ENCODE results near the gene ATP2A2. TPM values are rescaled to one million over a fixed set of nuclear protein-coding genes. Genes with fewer than 3 reads are reported as not detected.
"Not testable (repeated sequence)": the region's sequence is repeated elsewhere in the genome, so short reads cannot be mapped to it uniquely, and the experiment has no call there.

The ATP2A2 gene
- total RNA-seq, 1 donor from 2014 or later = 1,955 TPM

- Histone ChIP-seq H3K27me3 (ENCODE audit: low read depth) (no peaks in the 10 kb centered on the region), H3K9me3 (replicated peaks) (no peaks in the 10 kb centered on the region), H3K36me3 (no peaks in the 10 kb centered on the region), H3K27ac (replicated peaks) (peak overlapping the region; percentile 94), H3K4me1 (peaks cover 78% of the 10 kb centered on the region), H3K4me3 (peak overlapping the region; percentile 34)
- DNase-seq = peak; percentile 83
- TF ChIP-seq CTCF (IDR thresholded peaks at IDR 0.05; ENCODE audit: borderline replicate concordance) = no peak
- intact Hi-C loops (cut with micrococcal nuclease) = no loop called here
These were observed 28.3 kb upstream of the ATP2A2 start for GRCh38 chr12:110252716-110253115.

- H3K27ac ChIP-seq (replicated peaks) = peak overlapping the region; percentile 94
- TF ChIP-seq CTCF (IDR thresholded peaks at IDR 0.05; ENCODE audit: borderline replicate concordance) = no peak
- intact Hi-C loops (cut with micrococcal nuclease) = no loop called here
- peak overlapping the region; percentile 34 for H3K4me3 ChIP-seq
- peak; percentile 82 for DNase-seq
- no peaks in the 10 kb centered on the region for H3K36me3 ChIP-seq
- H3K9me3 ChIP-seq (replicated peaks) = no peaks in the 10 kb centered on the region
- no peaks in the 10 kb centered on the region for H3K27me3 ChIP-seq (ENCODE audit: low read depth)
- peaks cover 76% of the 10 kb centered on the region for H3K4me1 ChIP-seq
These were observed 27.9 kb upstream of the ATP2A2 start for GRCh38 chr12:110253176-110253575.

- no peaks in the 10 kb centered on the region for H3K27me3 ChIP-seq (ENCODE audit: low read depth)
- peaks cover 57% of the 10 kb centered on the region for H3K4me1 ChIP-seq
- no peaks in the 10 kb centered on the region for H3K9me3 ChIP-seq (replicated peaks)
- intact Hi-C loops (cut with micrococcal nuclease) = loop anchor here (2.0 kb wide), 1 partner anchor 40 kb away; no protein-coding TSS in a partner anchor
- H3K27ac ChIP-seq (replicated peaks) = peak overlapping the region; percentile 94
- H3K4me3 ChIP-seq = no peak overlapping the region
- no peaks in the 10 kb centered on the region for H3K36me3 ChIP-seq
- TF ChIP-seq CTCF (IDR thresholded peaks at IDR 0.05; ENCODE audit: borderline replicate concordance) = no peak
- no peak for DNase-seq
These were observed 26.0 kb upstream of the ATP2A2 start for GRCh38 chr12:110254971-110255540.

- H3K36me3 ChIP-seq; H3K27me3 ChIP-seq (ENCODE audit: low read depth); H3K4me3 ChIP-seq; DNase-seq; H3K9me3 ChIP-seq (replicated peaks): not testable (repeated sequence)
- Histone ChIP-seq H3K27ac (replicated peaks) (peak overlapping the region; percentile 94), H3K4me1 (peaks cover 48% of the 10 kb centered on the region)
- intact Hi-C loops (cut with micrococcal nuclease) = loop anchor here (2.0 kb wide), 1 partner anchor 39 kb away; no protein-coding TSS in a partner anchor
These were observed 25.1 kb upstream of the ATP2A2 start for GRCh38 chr12:110255890-110256456.

GRCh38 chr12:110256780-110257431 lies 24.1 kb upstream of the ATP2A2 start:
- TF ChIP-seq CTCF (IDR thresholded peaks at IDR 0.05; ENCODE audit: borderline replicate concordance) = no peak
- intact Hi-C loops (cut with micrococcal nuclease) = no loop called here

GRCh38 chr12:110258466-110258865 lies 22.6 kb upstream of the ATP2A2 start:
- H3K4me1 ChIP-seq = peaks cover 41% of the 10 kb centered on the region
- H3K4me3 ChIP-seq = no peak overlapping the region
- no peaks in the 10 kb centered on the region for H3K9me3 ChIP-seq (replicated peaks)
- DNase-seq = no peak
- H3K36me3 ChIP-seq = no peaks in the 10 kb centered on the region
- intact Hi-C loops (cut with micrococcal nuclease) = no loop called here
- H3K27me3 ChIP-seq (ENCODE audit: low read depth) = no peaks in the 10 kb centered on the region
- no peak for TF ChIP-seq CTCF (IDR thresholded peaks at IDR 0.05; ENCODE audit: borderline replicate concordance)
- peak overlapping the region; percentile 76 for H3K27ac ChIP-seq (replicated peaks)

More at GRCh38 chr12:110256780-110257431, 24.1 kb upstream of the ATP2A2 start:
- no peaks in the 10 kb centered on the region for H3K9me3 ChIP-seq (replicated peaks)
- no peak overlapping the region for H3K4me3 ChIP-seq
- DNase-seq = peak; percentile 51
- peak overlapping the region; percentile 76 for H3K27ac ChIP-seq (replicated peaks)
- H3K27me3 ChIP-seq (ENCODE audit: low read depth) = no peaks in the 10 kb centered on the region
- peaks cover 42% of the 10 kb centered on the region for H3K4me1 ChIP-seq
- H3K36me3 ChIP-seq = no peaks in the 10 kb centered on the region

Measured in left ventricle myocardium inferior (tissue), 1 donor.